ENCODE results near the gene RPS21. TPM values are rescaled to one million over a fixed set of nuclear protein-coding genes. Genes with fewer than 3 reads are reported as not detected.
"Not testable (repeated sequence)": the region's sequence is repeated elsewhere in the genome, so short reads cannot be mapped to it uniquely, and the experiment has no call there.

The RPS21 gene
- total RNA-seq, 1 experiment from 2014 or later: 1,088 TPM

- DNase-seq (ENCODE audit: low read depth, low spot score): no peak
- in situ Hi-C loops (cut with HindIII; ENCODE audit: low pct_unique_long_range_greater_than_20kb, low sequenced_read_pairs): no loop called here
These were observed 15.9 kb upstream of the RPS21 start for GRCh38 chr20:62370807-62371587.

GRCh38 chr20:62371588-62372041 is 15.3 kb upstream of the RPS21 start:
- no peak for DNase-seq (ENCODE audit: low read depth, low spot score)
- in situ Hi-C loops (cut with HindIII; ENCODE audit: low pct_unique_long_range_greater_than_20kb, low sequenced_read_pairs): no loop called here

GRCh38 chr20:62372042-62372993 is 14.6 kb upstream of the RPS21 start:
- in situ Hi-C loops (cut with HindIII; ENCODE audit: low pct_unique_long_range_greater_than_20kb, low sequenced_read_pairs): no loop called here
- no peak for DNase-seq (ENCODE audit: low read depth, low spot score)

- in situ Hi-C loops (cut with HindIII; ENCODE audit: low pct_unique_long_range_greater_than_20kb, low sequenced_read_pairs); DNase-seq (ENCODE audit: low read depth, low spot score): not testable (repeated sequence)
These were observed 13.2 kb upstream of the RPS21 start for GRCh38 chr20:62373631-62374179.

GRCh38 chr20:62374331-62375152 is 12.4 kb upstream of the RPS21 start:
- in situ Hi-C loops (cut with HindIII; ENCODE audit: low pct_unique_long_range_greater_than_20kb, low sequenced_read_pairs): no loop called here
- no peak for DNase-seq (ENCODE audit: low read depth, low spot score)

- in situ Hi-C loops (cut with HindIII; ENCODE audit: low pct_unique_long_range_greater_than_20kb, low sequenced_read_pairs): no loop called here
- DNase-seq (ENCODE audit: low read depth, low spot score): no peak
These were observed 10.5 kb upstream of the RPS21 start for GRCh38 chr20:62376112-62377063.

- in situ Hi-C loops (cut with HindIII; ENCODE audit: low pct_unique_long_range_greater_than_20kb, low sequenced_read_pairs): no loop called here
- no peak for DNase-seq (ENCODE audit: low read depth, low spot score)
These were observed 9.8 kb upstream of the RPS21 start for GRCh38 chr20:62377064-62377461.

GRCh38 chr20:62377615-62378178 is 9.2 kb upstream of the RPS21 start:
- DNase-seq (ENCODE audit: low read depth, low spot score): no peak
- in situ Hi-C loops (cut with HindIII; ENCODE audit: low pct_unique_long_range_greater_than_20kb, low sequenced_read_pairs): no loop called here

- in situ Hi-C loops (cut with HindIII; ENCODE audit: low pct_unique_long_range_greater_than_20kb, low sequenced_read_pairs): no loop called here
- no peak for DNase-seq (ENCODE audit: low read depth, low spot score)
These were observed 8.7 kb upstream of the RPS21 start for GRCh38 chr20:62378215-62378614.

GRCh38 chr20:62381202-62381797 is 5.6 kb upstream of the RPS21 start:
- in situ Hi-C loops (cut with HindIII; ENCODE audit: low pct_unique_long_range_greater_than_20kb, low sequenced_read_pairs): no loop called here
- DNase-seq (ENCODE audit: low read depth, low spot score): no peak

- DNase-seq (ENCODE audit: low read depth, low spot score): no peak
- in situ Hi-C loops (cut with HindIII; ENCODE audit: low pct_unique_long_range_greater_than_20kb, low sequenced_read_pairs): no loop called here
These were observed 5.1 kb upstream of the RPS21 start for GRCh38 chr20:62381842-62382241.

GRCh38 chr20:62382306-62383198 is 4.4 kb upstream of the RPS21 start:
- in situ Hi-C loops (cut with HindIII; ENCODE audit: low pct_unique_long_range_greater_than_20kb, low sequenced_read_pairs): no loop called here
- DNase-seq (ENCODE audit: low read depth, low spot score): peak; percentile 88

- DNase-seq (ENCODE audit: low read depth, low spot score): no peak
- in situ Hi-C loops (cut with HindIII; ENCODE audit: low pct_unique_long_range_greater_than_20kb, low sequenced_read_pairs): no loop called here
These were observed 463 bp downstream of the RPS21 start for GRCh38 chr20:62387219-62387913.

- no peak for DNase-seq (ENCODE audit: low read depth, low spot score)
- in situ Hi-C loops (cut with HindIII; ENCODE audit: low pct_unique_long_range_greater_than_20kb, low sequenced_read_pairs): no loop called here
These were observed 1.2 kb downstream of the RPS21 start for GRCh38 chr20:62387933-62388635.
